SK-N-MC (cell line): ENCODE measurements around the gene ADAM33.

Experiments used
- EZH2 ChIP-seq: fragments of 200-600 bp; sonication (generic); IDR thresholded peaks from one replicate; pipeline ENCODE4 v1.6.1; 2017; ENCODE audit warnings: antibody characterized with exemption
- POLR2AphosphoS5 ChIP-seq: IDR thresholded peaks from 2 replicates; pipeline ENCODE4 v1.6.1; 2012; ENCODE audit warnings: mild to moderate bottlenecking, low read depth, low read length, borderline replicate concordance

DNA sequence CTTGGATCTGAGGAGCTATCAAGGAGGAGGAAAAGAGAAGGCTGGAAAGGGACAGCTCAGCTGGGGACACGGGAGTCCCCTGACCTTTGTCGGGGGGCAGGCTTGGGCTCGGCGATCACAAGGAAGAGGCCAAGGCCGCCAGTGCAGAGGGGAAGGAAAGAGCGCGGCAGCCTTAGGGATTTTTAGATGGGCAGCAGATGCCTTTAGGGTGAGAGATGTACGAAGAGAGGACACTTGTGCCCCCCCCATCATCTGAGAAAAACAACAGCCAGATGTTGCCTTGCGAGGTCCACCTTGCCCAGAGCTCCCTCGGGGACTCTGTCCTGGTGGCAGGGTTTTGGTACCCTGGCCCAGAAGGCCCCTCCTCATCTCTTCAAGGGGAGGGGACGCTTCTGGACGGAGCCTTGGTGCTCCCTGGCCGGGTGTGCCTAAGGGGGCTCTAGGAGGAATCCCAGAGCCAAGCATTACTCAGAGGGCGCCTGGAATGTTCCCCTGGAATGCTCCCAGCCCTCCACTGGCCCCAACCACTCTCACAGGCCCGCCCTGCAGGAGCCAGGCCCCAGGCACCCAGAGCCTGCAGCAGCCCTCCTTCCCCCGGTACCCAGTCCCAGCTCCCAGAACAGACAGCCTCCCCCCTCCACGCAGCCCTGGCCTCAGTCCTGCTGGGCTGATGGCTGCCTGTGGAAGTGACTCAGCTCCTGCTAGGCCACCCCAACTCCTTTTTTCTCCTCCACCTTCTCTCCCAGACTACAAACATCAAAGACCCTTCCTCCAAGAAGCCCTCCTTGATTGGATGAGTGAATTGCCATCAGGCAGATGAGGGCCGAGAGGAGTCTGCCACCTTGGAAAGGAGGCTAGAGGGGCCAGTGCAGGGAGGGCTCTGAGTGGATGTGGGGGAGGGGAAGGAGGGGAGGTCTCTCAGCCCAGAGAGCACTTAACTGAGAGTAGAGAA lies 1.8 kb downstream of the ADAM33 start:
- TF ChIP-seq EZH2, result no peak
- TF ChIP-seq POLR2AphosphoS5, result no peak
